Transverse colon (tissue), 4 donors: ENCODE results near the gene TRMT2A. TPM values are rescaled to one million over a fixed set of nuclear protein-coding genes. Genes with fewer than 3 reads are reported as not detected.

ENCODE experiments used
- DNase-seq: peaks from one replicate; pipeline ENCODE4 v3.0.0-alpha.2; 2019
- H3K27ac ChIP-seq, 4 donors: fragments of 200-600 bp; sonication (generic); 2 replicates each; pipeline ENCODE4 v1.5.1; 2016 to 2018; ENCODE audit warnings: inconsistent platforms in 4 of 4
- H3K27me3 ChIP-seq: fragments of 200-600 bp; sonication (generic); 2 replicates; pipeline ENCODE4 v1.5.1; 2017; ENCODE audit warnings: inconsistent platforms
- H3K36me3 ChIP-seq, 4 donors: fragments of 200-600 bp; sonication (generic); 2 replicates each; pipeline ENCODE4 v1.5.1; 2017 to 2019; ENCODE audit warnings: inconsistent platforms in 4 of 4
- H3K4me1 ChIP-seq, 4 donors: fragments of 200-600 bp; sonication (generic); 2 replicates each; pipeline ENCODE4 v1.5.1; 2017 to 2020; ENCODE audit warnings: inconsistent platforms in 4 of 4
- H3K4me3 ChIP-seq, 4 donors: fragments of 200-600 bp; sonication (generic); 1 replicate in 1 of 4; 2 replicates in 3 of 4; pipeline versions ENCODE4 v1.5.1 to v1.6.1; 2017 to 2019; ENCODE audit warnings: inconsistent platforms in 4 of 4
- H3K9me3 ChIP-seq, 2 donors: fragments of 200-600 bp; sonication (generic); 2 replicates each; pipeline ENCODE4 v1.5.1; 2017 to 2019; ENCODE audit warnings: inconsistent platforms in 2 of 2
- CTCF ChIP-seq, 5 experiments: fragments of 200-600 bp in 3 of 5; fragments of 450-650 bp in 2 of 5; sonication (generic) in 3 of 5; IDR thresholded peaks; 1 replicate in 2 of 5; 2 replicates in 3 of 5; pipeline ENCODE4 v1.5.1; 2016 to 2017; ENCODE audit warnings: antibody characterized with exemption in 5 of 5, inconsistent platforms in 3 of 5, mild to moderate bottlenecking in 2 of 5, moderate library complexity in 1 of 5
- EP300 ChIP-seq: sonication (generic); formaldehyde crosslinking; IDR thresholded peaks from one replicate; pipeline ENCODE4 v1.6.1; 2017; ENCODE audit warnings: antibody characterized with exemption, low read depth
- POLR2A ChIP-seq: fragments of 450-650 bp; IDR thresholded peaks from one replicate; pipeline ENCODE4 v1.6.1; 2016; ENCODE audit warnings: antibody characterized with exemption, mild to moderate bottlenecking, moderate library complexity
- POLR2AphosphoS5 ChIP-seq, 3 donors: sonication (generic); formaldehyde crosslinking; IDR thresholded peaks; one replicate each; pipeline ENCODE4 v1.6.1; 2016; ENCODE audit warnings: antibody characterized with exemption in 3 of 3
- WGBS, 2 donors: methylation state at CpG; one replicate each; pipeline ENCODE4 v1.1.5; 2018; ENCODE audit warnings: low coverage in 1 of 2; 5-methylcytosine and 5-hydroxymethylcytosine counted together
- in situ Hi-C, 4 donors: fragments of 200-750 bp; cut with MboI; loops; one replicate each; pipeline versions ENCODE4 v1.15.0 to v1.15.1; 2017; ENCODE audit warnings: low sequenced_read_pairs in 3 of 4, low pct_ligation_motif_present in 1 of 4, low pct_unique_long_range_greater_than_20kb in 1 of 4
- intact Hi-C: fragments of 100-400 bp; cut with DNase I; formaldehyde crosslinking; loops from one replicate; pipeline ENCODE4 v1.15.1; 2023; ENCODE audit warnings: low total_unique reads
- total RNA-seq, 4 donors: library from RNA; depleted of rRNA; stranded (reverse); fragments of >200 nt; gene quantifications; one replicate each; pipeline ENCODE4 v1.1.0, GENCODE V29; 2016

Gene TRMT2A
- total RNA-seq, 4 donors from 2014 or later = 38.6 to 77.4 (median 46.5) TPM

- 90 to 95% methylated on average over 4 to 11 of the region's 11 CpGs for WGBS, 2 donors
- intact Hi-C loops (no loop called here), in situ Hi-C loops (no loop called here)
- H3K4me1 ChIP-seq = no peaks in the 10 kb centered on the region
- TF ChIP-seq POLR2A (no peak), EP300 (no peak), POLR2AphosphoS5 (IDR thresholded peaks at IDR 0.05) (no peak), CTCF (IDR thresholded peaks at IDR 0.05) (no peak)
- H3K27ac ChIP-seq = no peak overlapping the region
- no peak for DNase-seq
- H3K4me3 ChIP-seq = no peak overlapping the region
- H3K36me3 ChIP-seq = peaks cover 0 to 8% (median 2%) of the 10 kb centered on the region in 4 donors
- no peaks in the 10 kb centered on the region for H3K27me3 ChIP-seq
- H3K9me3 ChIP-seq = no peaks in the 10 kb centered on the region
Measured at GRCh38 chr22:20066617-20067383, 50.2 kb downstream of the TRMT2A start.

DNA sequence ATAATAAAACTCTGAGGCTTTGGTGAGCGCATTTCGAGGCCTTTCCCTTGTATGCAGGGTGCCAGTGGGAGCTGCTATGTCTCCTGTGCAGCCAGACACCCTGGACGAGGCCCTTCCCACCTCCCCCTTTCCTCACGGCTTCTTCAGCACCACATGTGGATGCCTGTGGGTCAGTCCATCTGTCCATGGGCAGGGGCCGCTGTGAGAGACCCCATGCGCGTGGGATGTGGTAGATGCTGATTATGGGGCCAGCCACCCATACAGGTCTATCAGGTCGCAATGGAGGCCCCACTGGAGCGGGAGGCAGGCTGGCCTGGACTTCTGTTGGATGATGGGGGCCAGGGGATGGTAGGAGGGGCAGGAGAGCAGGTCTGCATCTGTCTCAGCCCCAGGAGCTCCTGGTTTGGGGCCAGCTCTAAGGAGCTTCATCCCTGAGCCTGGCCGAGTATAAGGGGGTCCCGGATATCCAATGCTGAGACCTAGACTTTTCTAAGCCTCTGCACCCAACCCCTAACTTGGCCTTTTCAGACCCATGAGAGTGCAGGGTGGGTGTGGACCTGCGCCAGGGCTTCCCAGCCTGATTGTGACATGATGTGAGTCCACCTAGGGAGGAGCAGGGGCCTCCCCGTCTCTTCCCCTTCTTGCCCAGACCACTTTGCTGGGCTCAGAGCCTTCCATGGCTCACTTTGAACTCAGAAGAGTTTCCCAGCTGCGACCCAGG, 51.0 kb downstream of the TRMT2A start:
- Histone ChIP-seq H3K9me3 (no peaks in the 10 kb centered on the region), H3K27ac (no peak overlapping the region), H3K4me3 (no peak overlapping the region), H3K27me3 (no peaks in the 10 kb centered on the region), H3K4me1 (no peaks in the 10 kb centered on the region), H3K36me3 (peaks cover 0 to 11% (median 2%) of the 10 kb centered on the region in 4 donors)
- in situ Hi-C loops (no loop called here), intact Hi-C loops (no loop called here)
- no peak for DNase-seq
- 86% methylated on average over 14 of the region's 14 CpGs; no CpG with 5 or more reads in 1 of the 2 donors for WGBS, 2 donors
- TF ChIP-seq CTCF (IDR thresholded peaks at IDR 0.05) (no peak), POLR2A (no peak), EP300 (no peak), POLR2AphosphoS5 (IDR thresholded peaks at IDR 0.05) (no peak)

GRCh38 chr22:20064545-20065262, 52.3 kb downstream of the TRMT2A start:
- DNase-seq = no peak
- 86% methylated on average over 18 of the region's 18 CpGs; no CpG with 5 or more reads in 1 of the 2 donors for WGBS, 2 donors
- intact Hi-C loops (no loop called here), in situ Hi-C loops (no loop called here)
- peaks cover 0 to 11% (median 2%) of the 10 kb centered on the region in 4 donors for H3K36me3 ChIP-seq
- H3K9me3 ChIP-seq = no peaks in the 10 kb centered on the region
- no peak overlapping the region for H3K27ac ChIP-seq
- H3K4me1 ChIP-seq = no peaks in the 10 kb centered on the region
- TF ChIP-seq EP300 = no peak
- no peak for TF ChIP-seq CTCF (IDR thresholded peaks at IDR 0.05)
- H3K27me3 ChIP-seq = no peaks in the 10 kb centered on the region
- H3K4me3 ChIP-seq = no peak overlapping the region

- no peaks in the 10 kb centered on the region for H3K4me1 ChIP-seq
- H3K27me3 ChIP-seq = no peaks in the 10 kb centered on the region
- peaks cover 0 to 11% (median 2%) of the 10 kb centered on the region in 4 donors for H3K36me3 ChIP-seq
- intact Hi-C loops (no loop called here), in situ Hi-C loops (no loop called here)
- no peak overlapping the region for H3K27ac ChIP-seq
- 88% methylated on average over 3 of the region's 3 CpGs; no CpG with 5 or more reads in 1 of the 2 donors for WGBS, 2 donors
- H3K9me3 ChIP-seq = no peaks in the 10 kb centered on the region
- no peak overlapping the region for H3K4me3 ChIP-seq
- TF ChIP-seq EP300 (no peak), POLR2A (no peak), CTCF (IDR thresholded peaks at IDR 0.05) (no peak)
- no peak for DNase-seq
Measured at GRCh38 chr22:20064140-20064480, 52.9 kb downstream of the TRMT2A start.
